Caco-2 (cell line): ENCODE data around the gene SLC12A8. TPM values are rescaled to one million over a fixed set of nuclear protein-coding genes. Genes with fewer than 3 reads are reported as not detected.
"Not testable (repeated sequence)": the region's sequence is repeated elsewhere in the genome, so short reads cannot be mapped to it uniquely, and the experiment has no call there.

Experiments used
- BruUV-seq: library from RNA; stranded (reverse); fragments of 400-500 nt; replicated peaks from 2 replicates; lab custom pipeline; 2021; lab: Mats Ljungman, UMichigan
- CTCF ChIA-PET: fragments of 300-600 bp; sonication (Branson Sonifier 250); formaldehyde crosslinking; loops from one replicate; lab custom pipeline; 2022; ENCODE audit warnings: antibody characterized with exemption; lab: Charles Lee
- POLR2A ChIA-PET: fragments of 300-600 bp; sonication (Branson Sonifier 250); formaldehyde crosslinking; loops from one replicate; lab custom pipeline; 2022; ENCODE audit warnings: antibody characterized with exemption; lab: Charles Lee
- DNase-seq, 2 experiments: peaks; one replicate each; pipeline versions ENCODE4 v3.0.0 to v3.0.0-alpha.2; 2020 to 2022
- H3K27me3 ChIP-seq: replicated peaks from 2 replicates; pipeline ENCODE4 v1.6.0; 2011; ENCODE audit warnings: low read length; ENCODE audit not compliant: control insufficient read depth, insufficient read depth
- H3K36me3 ChIP-seq: 2 replicates; pipeline ENCODE4 v1.5.1; 2011; ENCODE audit warnings: low read length; ENCODE audit not compliant: control insufficient read depth, insufficient read depth
- H3K4me1 ChIP-seq: fragments of 250-450 bp; sonication (Bioruptor Pico); 2 replicates; pipeline ENCODE4 v1.5.1; 2020; ENCODE audit warnings: mild to moderate bottlenecking
- H3K4me3 ChIP-seq: 2 replicates; pipeline ENCODE4 v1.5.1; 2011; ENCODE audit warnings: low read depth, mild to moderate bottlenecking, control low read depth, low read length
- H3K9me3 ChIP-seq: fragments of 250-450 bp; sonication (Bioruptor Pico); 2 replicates; pipeline ENCODE4 v1.5.1; 2020; ENCODE audit warnings: mild to moderate bottlenecking, moderate library complexity
- H3K27ac Mint-ChIP-seq: one replicate; pipeline ENCODE4 v1.8.0; 2022; ENCODE audit warnings: mixed read lengths; ENCODE audit not compliant: unreplicated experiment
- H3K27me3 Mint-ChIP-seq: one replicate; pipeline ENCODE4 v1.8.0; 2022; ENCODE audit warnings: mixed read lengths; ENCODE audit not compliant: insufficient read depth, unreplicated experiment
- H3K36me3 Mint-ChIP-seq: one replicate; pipeline ENCODE4 v1.8.0; 2022; ENCODE audit warnings: mild to moderate bottlenecking, mixed read lengths; ENCODE audit not compliant: insufficient read depth, unreplicated experiment
- H3K4me1 Mint-ChIP-seq: one replicate; pipeline ENCODE4 v1.8.0; 2022; ENCODE audit warnings: low read depth, mixed read lengths; ENCODE audit not compliant: unreplicated experiment
- H3K4me3 Mint-ChIP-seq: one replicate; pipeline ENCODE4 v1.8.0; 2022; ENCODE audit warnings: mild to moderate bottlenecking, moderate library complexity, mixed read lengths; ENCODE audit not compliant: unreplicated experiment
- H3K9me3 Mint-ChIP-seq: one replicate; pipeline ENCODE4 v1.8.0; 2022; ENCODE audit warnings: mixed read lengths; ENCODE audit not compliant: unreplicated experiment
- intact Hi-C: fragments of 100-400 bp; cut with micrococcal nuclease; formaldehyde crosslinking; loops from one replicate; pipeline ENCODE4 v1.10.0; 2022; ENCODE audit not compliant: unreplicated experiment
- total RNA-seq: library from RNA; stranded (reverse); gene quantifications from 2 replicates; pipeline ENCODE4 v1.2.3, GENCODE V29; 2022
- TF ChIP-seq, protein P1 (sequence below), 2 experiments: fragments of 200-600 bp in 1 of 2; IDR thresholded peaks; 1 replicate in 1 of 2; 2 replicates in 1 of 2; pipeline versions ENCODE4 v1.5.1 to v1.8.0; 2011 to 2022; ENCODE audit warnings: antibody characterized with exemption in 1 of 2, control low read depth in 1 of 2, inconsistent platforms in 1 of 2, low read depth in 1 of 2, low read length in 1 of 2, mild to moderate bottlenecking in 1 of 2, moderate library complexity in 1 of 2; ENCODE audit not compliant: insufficient read depth in 1 of 2, severe bottlenecking in 1 of 2, unreplicated experiment in 1 of 2

SLC12A8 gene
- total RNA-seq, 1 experiment from 2014 or later: 23.3 TPM

DNA sequence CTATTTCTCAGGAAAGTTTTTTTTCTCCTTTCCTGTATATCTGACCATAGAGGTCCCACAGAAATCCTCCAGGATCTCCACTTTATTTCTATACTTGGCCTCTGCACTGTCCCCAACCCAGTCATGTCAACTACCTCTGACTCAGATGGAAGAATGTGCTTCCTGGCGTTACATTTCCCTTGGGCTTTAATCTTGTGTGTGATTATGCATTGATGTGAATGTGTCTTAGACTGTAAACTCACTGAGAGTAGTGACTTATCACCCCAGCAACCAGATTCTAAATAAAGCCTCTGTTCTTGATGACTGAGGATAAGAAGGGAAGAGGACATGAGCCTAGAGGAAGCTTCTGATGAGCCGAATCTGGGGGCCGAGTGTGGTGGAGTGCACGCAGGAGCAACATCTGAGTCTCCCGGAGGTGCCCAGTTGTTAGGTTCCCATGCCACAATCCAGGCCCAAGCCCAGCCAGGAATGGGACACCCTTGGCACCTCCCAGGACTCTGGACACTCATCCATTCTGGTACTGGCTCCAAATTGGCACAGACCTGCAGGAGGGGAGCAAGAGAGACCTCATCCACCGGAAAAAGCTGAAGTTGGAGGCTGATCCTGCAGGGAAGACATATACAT is 124.7 kb downstream of the SLC12A8 start:
- TF ChIP-seq, protein P1, sequence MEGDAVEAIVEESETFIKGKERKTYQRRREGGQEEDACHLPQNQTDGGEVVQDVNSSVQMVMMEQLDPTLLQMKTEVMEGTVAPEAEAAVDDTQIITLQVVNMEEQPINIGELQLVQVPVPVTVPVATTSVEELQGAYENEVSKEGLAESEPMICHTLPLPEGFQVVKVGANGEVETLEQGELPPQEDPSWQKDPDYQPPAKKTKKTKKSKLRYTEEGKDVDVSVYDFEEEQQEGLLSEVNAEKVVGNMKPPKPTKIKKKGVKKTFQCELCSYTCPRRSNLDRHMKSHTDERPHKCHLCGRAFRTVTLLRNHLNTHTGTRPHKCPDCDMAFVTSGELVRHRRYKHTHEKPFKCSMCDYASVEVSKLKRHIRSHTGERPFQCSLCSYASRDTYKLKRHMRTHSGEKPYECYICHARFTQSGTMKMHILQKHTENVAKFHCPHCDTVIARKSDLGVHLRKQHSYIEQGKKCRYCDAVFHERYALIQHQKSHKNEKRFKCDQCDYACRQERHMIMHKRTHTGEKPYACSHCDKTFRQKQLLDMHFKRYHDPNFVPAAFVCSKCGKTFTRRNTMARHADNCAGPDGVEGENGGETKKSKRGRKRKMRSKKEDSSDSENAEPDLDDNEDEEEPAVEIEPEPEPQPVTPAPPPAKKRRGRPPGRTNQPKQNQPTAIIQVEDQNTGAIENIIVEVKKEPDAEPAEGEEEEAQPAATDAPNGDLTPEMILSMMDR (IDR thresholded peaks at IDR 0.05; ENCODE audit: insufficient read depth in 1 of 2, low read depth in 1 of 2, low read length in 1 of 2, severe bottlenecking in 1 of 2, unreplicated experiment in 1 of 2): no peak
- Histone ChIP-seq H3K4me1 (no peaks in the 10 kb centered on the region), H3K36me3 (no peaks in the 10 kb centered on the region; the same call in 1 of the 2 replicates), H3K9me3 (no peaks in the 10 kb centered on the region), H3K27me3 (no peaks in the 10 kb centered on the region), H3K4me3 (no peak overlapping the region)
- no peak for DNase-seq
- Mint-ChIP-seq H3K36me3 (peaks cover 15% of the 10 kb centered on the region), H3K4me1 (no peaks in the 10 kb centered on the region), H3K9me3 (no peaks in the 10 kb centered on the region), H3K27me3 (no peaks in the 10 kb centered on the region), H3K4me3 (no peak overlapping the region), H3K27ac (no peak overlapping the region)
- POLR2A ChIA-PET: no interaction called here
- intact Hi-C loops: no loop called here
- no TSS peak for BruUV-seq
- CTCF ChIA-PET: no interaction called here

- Mint-ChIP-seq H3K4me1 (peaks cover 6% of the 10 kb centered on the region), H3K4me3 (no peak overlapping the region), H3K27me3 (no peaks in the 10 kb centered on the region), H3K9me3 (no peaks in the 10 kb centered on the region), H3K27ac (no peak overlapping the region), H3K36me3 (peaks cover 31% of the 10 kb centered on the region)
- POLR2A ChIA-PET: no interaction called here
- TF ChIP-seq, protein P1 (IDR thresholded peaks at IDR 0.05; ENCODE audit: insufficient read depth in 1 of 2, low read depth in 1 of 2, low read length in 1 of 2, severe bottlenecking in 1 of 2, unreplicated experiment in 1 of 2): no peak
- CTCF ChIA-PET: no interaction called here
- no peak for DNase-seq
- intact Hi-C loops: no loop called here
- no peaks in the 10 kb centered on the region for H3K9me3 ChIP-seq
- no TSS peak for BruUV-seq
- H3K4me1 ChIP-seq: peaks cover 14% of the 10 kb centered on the region
- no peak overlapping the region for H3K4me3 ChIP-seq
- no peaks in the 10 kb centered on the region for H3K27me3 ChIP-seq
- H3K36me3 ChIP-seq: no peaks in the 10 kb centered on the region
These were observed 127.4 kb downstream of the SLC12A8 start for GRCh38 chr3:125085166-125085565.

- Mint-ChIP-seq H3K27me3 (no peaks in the 10 kb centered on the region), H3K4me3 (no peak overlapping the region), H3K36me3 (peaks cover 45% of the 10 kb centered on the region), H3K27ac (no peak overlapping the region), H3K9me3 (no peaks in the 10 kb centered on the region), H3K4me1 (peaks cover 8% of the 10 kb centered on the region)
- Histone ChIP-seq H3K4me1 (peaks cover 27% of the 10 kb centered on the region), H3K4me3 (no peak overlapping the region), H3K36me3 (no peaks in the 10 kb centered on the region), H3K27me3 (no peaks in the 10 kb centered on the region), H3K9me3 (no peaks in the 10 kb centered on the region)
- BruUV-seq: no TSS peak
- no peak for DNase-seq
- CTCF ChIA-PET: no interaction called here
- POLR2A ChIA-PET: no interaction called here
- TF ChIP-seq, protein P1 (IDR thresholded peaks at IDR 0.05; ENCODE audit: insufficient read depth in 1 of 2, low read depth in 1 of 2, low read length in 1 of 2, severe bottlenecking in 1 of 2, unreplicated experiment in 1 of 2): no peak
- intact Hi-C loops: no loop called here
These were observed 128.8 kb downstream of the SLC12A8 start for GRCh38 chr3:125083776-125084175.

DNA sequence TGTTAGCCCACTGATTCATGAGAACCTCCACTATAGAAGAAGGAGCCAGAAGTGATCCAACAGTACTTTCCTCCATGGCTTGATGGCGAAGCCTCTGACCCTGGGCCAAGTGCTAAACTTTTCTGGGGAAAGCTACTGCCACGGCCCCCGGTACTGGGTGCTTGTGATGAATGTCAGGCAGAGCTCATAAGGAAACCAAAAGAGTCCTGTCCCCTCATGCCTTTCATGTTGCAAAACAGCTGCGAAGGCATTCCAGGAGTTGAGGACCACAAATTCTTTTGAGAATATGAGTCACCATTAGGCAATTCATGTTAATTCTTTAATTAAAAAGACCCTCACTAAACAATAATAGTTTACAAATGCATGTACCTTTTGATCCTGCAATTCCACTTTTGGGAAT is 130.2 kb downstream of the SLC12A8 start:
- BruUV-seq, H3K9me3 ChIP-seq, H3K4me3 ChIP-seq, H3K4me3 Mint-ChIP-seq, H3K36me3 ChIP-seq, H3K9me3 Mint-ChIP-seq, H3K27ac Mint-ChIP-seq, H3K27me3 ChIP-seq, DNase-seq, H3K27me3 Mint-ChIP-seq, POLR2A ChIA-PET, intact Hi-C loops, H3K4me1 Mint-ChIP-seq, CTCF ChIA-PET: not testable (repeated sequence)
- H3K36me3 Mint-ChIP-seq: peaks cover 59% of the 10 kb centered on the region
- H3K4me1 ChIP-seq: peaks cover 27% of the 10 kb centered on the region
